GM18505 (cell line): ENCODE results near the gene PML.
"Not testable (repeated sequence)": the region's sequence is repeated elsewhere in the genome, so short reads cannot be mapped to it uniquely, and the experiment has no call there.

Source experiments
- ATAC-seq: cut with Tn5 transposase; IDR thresholded peaks from one replicate; pipeline ENCODE4 v1.9.1; 2021; ENCODE audit not compliant: unreplicated experiment
- POLR2A ChIP-seq: IDR thresholded peaks from 4 replicates; pipeline ENCODE4 v1.6.1; 2011; ENCODE audit warnings: borderline replicate concordance; ENCODE audit not compliant: insufficient read depth, insufficient read length; ENCODE audit errors: extremely low read depth

The PML gene

GRCh38 chr15:74040109-74040850 is 45.8 kb downstream of the PML start:
- ATAC-seq = no peak
- TF ChIP-seq POLR2A = no peak

- no peak for ATAC-seq
- no peak for TF ChIP-seq POLR2A
Observed at GRCh38 chr15:74041311-74041756, 46.8 kb downstream of the PML start.

GRCh38 chr15:74041777-74042435 is 47.4 kb downstream of the PML start:
- TF ChIP-seq POLR2A = no peak
- no peak for ATAC-seq

- no peak for TF ChIP-seq POLR2A
- no peak for ATAC-seq
Observed at GRCh38 chr15:74042603-74043424, 48.3 kb downstream of the PML start.

GRCh38 chr15:74043425-74044266 is 49.1 kb downstream of the PML start:
- no peak for ATAC-seq
- no peak for TF ChIP-seq POLR2A

GRCh38 chr15:74044267-74045110 is 50.0 kb downstream of the PML start:
- ATAC-seq = no peak

GRCh38 chr15:74045184-74045583 is 50.7 kb downstream of the PML start:
- no peak for TF ChIP-seq POLR2A
- ATAC-seq = no peak

More at GRCh38 chr15:74044267-74045110, 50.0 kb downstream of the PML start:
- no peak for TF ChIP-seq POLR2A

- ATAC-seq = no peak
- no peak for TF ChIP-seq POLR2A
Observed at GRCh38 chr15:74045636-74046274, 51.2 kb downstream of the PML start.

GRCh38 chr15:74046275-74046674 is 51.8 kb downstream of the PML start:
- TF ChIP-seq POLR2A = no peak
- no peak for ATAC-seq

- no peak for ATAC-seq
- no peak for TF ChIP-seq POLR2A
Observed at GRCh38 chr15:74050127-74050526, 55.6 kb downstream of the PML start.

- no peak for ATAC-seq
- no peak for TF ChIP-seq POLR2A
Observed at GRCh38 chr15:74050556-74051234, 56.2 kb downstream of the PML start.

GRCh38 chr15:74052271-74053260 is 58.0 kb downstream of the PML start:
- not testable (repeated sequence) for ATAC-seq
